ENCODE results near the gene CLBA1. TPM values are rescaled to one million over a fixed set of nuclear protein-coding genes. Genes with fewer than 3 reads are reported as not detected.
"Not testable (repeated sequence)": the region's sequence is repeated elsewhere in the genome, so short reads cannot be mapped to it uniquely, and the experiment has no call there.

Gene CLBA1
- total RNA-seq, 1 donor from 2014 or later = 2.4 TPM

GRCh38 chr14:105025429-105025828 is 39.8 kb downstream of the CLBA1 start:
- Histone ChIP-seq H3K4me1 (peaks cover 17% of the 10 kb centered on the region), H3K36me3 (no peaks in the 10 kb centered on the region), H3K4me3 (no peak overlapping the region), H3K27ac (replicated peaks) (no peak overlapping the region), H3K27me3 (ENCODE audit: low read depth) (no peaks in the 10 kb centered on the region), H3K9me3 (replicated peaks) (no peaks in the 10 kb centered on the region)
- no peak for DNase-seq
- intact Hi-C loops (cut with micrococcal nuclease) = no loop called here
- TF ChIP-seq CTCF (IDR thresholded peaks at IDR 0.05; ENCODE audit: borderline replicate concordance) = no peak

GRCh38 chr14:105026033-105026785 is 40.6 kb downstream of the CLBA1 start:
- no peak for TF ChIP-seq CTCF (IDR thresholded peaks at IDR 0.05; ENCODE audit: borderline replicate concordance)
- Histone ChIP-seq H3K27ac (replicated peaks) (no peak overlapping the region), H3K9me3 (replicated peaks) (no peaks in the 10 kb centered on the region), H3K4me1 (peaks cover 14% of the 10 kb centered on the region), H3K27me3 (ENCODE audit: low read depth) (no peaks in the 10 kb centered on the region), H3K36me3 (no peaks in the 10 kb centered on the region), H3K4me3 (no peak overlapping the region)
- intact Hi-C loops (cut with micrococcal nuclease) = no loop called here
- DNase-seq = no peak

- Histone ChIP-seq H3K27ac (replicated peaks) (no peak overlapping the region), H3K27me3 (ENCODE audit: low read depth) (no peaks in the 10 kb centered on the region), H3K4me1 (peaks cover 7% of the 10 kb centered on the region), H3K36me3 (no peaks in the 10 kb centered on the region), H3K4me3 (no peak overlapping the region), H3K9me3 (replicated peaks) (no peaks in the 10 kb centered on the region)
- DNase-seq = no peak
- intact Hi-C loops (cut with micrococcal nuclease) = no loop called here
- TF ChIP-seq CTCF (IDR thresholded peaks at IDR 0.05; ENCODE audit: borderline replicate concordance) = no peak
Observed at GRCh38 chr14:105026802-105027563, 41.4 kb downstream of the CLBA1 start.

GRCh38 chr14:105027718-105028117 is 42.1 kb downstream of the CLBA1 start:
- H3K27ac ChIP-seq (replicated peaks); H3K4me3 ChIP-seq; H3K4me1 ChIP-seq; DNase-seq; intact Hi-C loops (cut with micrococcal nuclease); H3K27me3 ChIP-seq (ENCODE audit: low read depth); H3K36me3 ChIP-seq; H3K9me3 ChIP-seq (replicated peaks): not testable (repeated sequence)

- H3K27me3 ChIP-seq (ENCODE audit: low read depth) = peaks cover 11% of the 10 kb centered on the region
- H3K9me3 ChIP-seq (replicated peaks) = no peaks in the 10 kb centered on the region
- no peak for DNase-seq
- intact Hi-C loops (cut with micrococcal nuclease) = no loop called here
- no peak overlapping the region for H3K4me3 ChIP-seq
- TF ChIP-seq CTCF (IDR thresholded peaks at IDR 0.05; ENCODE audit: borderline replicate concordance) = no peak
- H3K27ac ChIP-seq (replicated peaks) = no peak overlapping the region
- H3K4me1 ChIP-seq = no peaks in the 10 kb centered on the region
- no peaks in the 10 kb centered on the region for H3K36me3 ChIP-seq
Observed at GRCh38 chr14:105028251-105028927, 42.8 kb downstream of the CLBA1 start.

Measured in left ventricle myocardium inferior (tissue), 1 donor.